GM21423 (cell line): ENCODE results near the gene IPCEF1.

ENCODE experiments used
- ATAC-seq: cut with Tn5 transposase; IDR thresholded peaks from one replicate; pipeline ENCODE4 v1.9.1; 2021; ENCODE audit warnings: mild to moderate bottlenecking, moderate library complexity; ENCODE audit not compliant: unreplicated experiment

The IPCEF1 gene

GRCh38 chr6:154356690-154357089, at the start of gene IPCEF1:
TSS of gene IPCEF1 (minus strand) at chr6:154356803. CDS start at chr6:154265947, 90,856 bp downstream.
- ATAC-seq: no peak

- ATAC-seq: no peak
Measured at GRCh38 chr6:154406301-154406700, 49.7 kb upstream of the IPCEF1 start.

GRCh38 chr6:154404791-154405400, 48.3 kb upstream of the IPCEF1 start:
- ATAC-seq: no peak

- ATAC-seq: no peak
Measured at GRCh38 chr6:154403788-154404187, 47.2 kb upstream of the IPCEF1 start.

GRCh38 chr6:154402081-154402780, 45.6 kb upstream of the IPCEF1 start:
- ATAC-seq: no peak

- ATAC-seq: no peak
Measured at GRCh38 chr6:154399097-154399496, 42.5 kb upstream of the IPCEF1 start.

- ATAC-seq: no peak
Measured at GRCh38 chr6:154397491-154398195, 41.0 kb upstream of the IPCEF1 start.

- no peak for ATAC-seq
Measured at GRCh38 chr6:154395878-154396277, 39.3 kb upstream of the IPCEF1 start.

- ATAC-seq: no peak
Measured at GRCh38 chr6:154395316-154395715, 38.7 kb upstream of the IPCEF1 start.

GRCh38 chr6:154394571-154394970, 38.0 kb upstream of the IPCEF1 start:
- ATAC-seq: no peak

- no peak for ATAC-seq
Measured at GRCh38 chr6:154390034-154390433, 33.4 kb upstream of the IPCEF1 start.

- no peak for ATAC-seq
Measured at GRCh38 chr6:154388803-154389202, 32.2 kb upstream of the IPCEF1 start.

GRCh38 chr6:154386848-154387717, 30.5 kb upstream of the IPCEF1 start:
- ATAC-seq: no peak

- no peak for ATAC-seq
Measured at GRCh38 chr6:154384191-154384590, 27.6 kb upstream of the IPCEF1 start.

GRCh38 chr6:154383273-154383672, 26.7 kb upstream of the IPCEF1 start:
- no peak for ATAC-seq

GRCh38 chr6:154382740-154383139, 26.1 kb upstream of the IPCEF1 start:
- ATAC-seq: no peak

GRCh38 chr6:154381548-154381947, 24.9 kb upstream of the IPCEF1 start:
- ATAC-seq: no peak

- no peak for ATAC-seq
Measured at GRCh38 chr6:154380741-154381140, 24.1 kb upstream of the IPCEF1 start.

- ATAC-seq: no peak
Measured at GRCh38 chr6:154379585-154379984, 23.0 kb upstream of the IPCEF1 start.

- no peak for ATAC-seq
Measured at GRCh38 chr6:154378518-154378917, 21.9 kb upstream of the IPCEF1 start.

- ATAC-seq: no peak
Measured at GRCh38 chr6:154377726-154378125, 21.1 kb upstream of the IPCEF1 start.
